Measurements from ENCODE around the gene C15orf40. TPM values are rescaled to one million over a fixed set of nuclear protein-coding genes. Genes with fewer than 3 reads are reported as not detected.

C15orf40 gene
- total RNA-seq, 4 donors from 2014 or later, result 8.6 to 28.2 (median 22.5) TPM

DNA sequence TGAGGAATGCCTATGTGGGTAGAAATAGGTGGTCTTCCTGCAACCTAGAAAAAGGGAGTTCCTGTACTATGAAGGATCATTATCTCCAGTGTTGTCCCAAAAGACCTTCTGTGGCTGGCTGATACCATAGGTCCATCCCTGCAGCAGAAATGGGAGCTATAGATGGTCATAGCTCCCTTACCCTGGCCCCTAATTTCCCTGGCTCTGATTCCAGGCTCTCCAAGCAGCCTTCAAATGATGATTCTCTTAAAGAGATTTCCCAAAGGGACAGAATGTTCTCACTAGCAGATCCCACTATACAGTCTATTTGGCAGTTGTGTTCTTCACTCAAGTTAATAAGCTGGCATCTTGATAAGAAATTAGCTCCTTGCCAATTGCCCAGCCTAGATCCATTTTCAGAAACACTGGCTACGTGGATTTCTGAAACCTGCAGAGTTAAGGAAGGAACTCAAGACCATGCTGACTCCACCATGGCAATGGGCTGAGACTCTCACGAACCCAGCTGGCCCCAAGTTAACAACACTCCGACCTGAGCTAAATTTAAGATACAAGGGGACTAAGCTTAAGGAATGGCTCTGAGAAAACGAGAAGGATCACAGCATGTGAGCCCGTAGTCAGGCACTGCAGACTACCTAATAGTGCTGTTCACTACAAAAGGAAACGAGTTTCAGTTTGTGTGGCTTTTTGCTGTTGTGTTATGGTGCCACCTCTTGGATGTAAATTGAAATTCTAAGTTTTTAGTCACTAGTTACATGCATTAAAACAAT, 11.4 kb downstream of the C15orf40 start:
- no peak overlapping the region for H3K4me3 ChIP-seq (ENCODE audit: low read depth, poor library complexity, severe bottlenecking)
- intact Hi-C loops (cut with DNase I; ENCODE audit: low total_unique reads), result loop anchor here (10.0 kb wide), 1 partner anchor 145 kb away; no protein-coding TSS in a partner anchor
- TF ChIP-seq, protein P1, sequence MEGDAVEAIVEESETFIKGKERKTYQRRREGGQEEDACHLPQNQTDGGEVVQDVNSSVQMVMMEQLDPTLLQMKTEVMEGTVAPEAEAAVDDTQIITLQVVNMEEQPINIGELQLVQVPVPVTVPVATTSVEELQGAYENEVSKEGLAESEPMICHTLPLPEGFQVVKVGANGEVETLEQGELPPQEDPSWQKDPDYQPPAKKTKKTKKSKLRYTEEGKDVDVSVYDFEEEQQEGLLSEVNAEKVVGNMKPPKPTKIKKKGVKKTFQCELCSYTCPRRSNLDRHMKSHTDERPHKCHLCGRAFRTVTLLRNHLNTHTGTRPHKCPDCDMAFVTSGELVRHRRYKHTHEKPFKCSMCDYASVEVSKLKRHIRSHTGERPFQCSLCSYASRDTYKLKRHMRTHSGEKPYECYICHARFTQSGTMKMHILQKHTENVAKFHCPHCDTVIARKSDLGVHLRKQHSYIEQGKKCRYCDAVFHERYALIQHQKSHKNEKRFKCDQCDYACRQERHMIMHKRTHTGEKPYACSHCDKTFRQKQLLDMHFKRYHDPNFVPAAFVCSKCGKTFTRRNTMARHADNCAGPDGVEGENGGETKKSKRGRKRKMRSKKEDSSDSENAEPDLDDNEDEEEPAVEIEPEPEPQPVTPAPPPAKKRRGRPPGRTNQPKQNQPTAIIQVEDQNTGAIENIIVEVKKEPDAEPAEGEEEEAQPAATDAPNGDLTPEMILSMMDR (IDR thresholded peaks at IDR 0.05), result no peak
- no peak for TF ChIP-seq POLR2A (IDR thresholded peaks at IDR 0.05)
- WGBS, 2 donors, result 7 to 10% methylated on average over 6 of the region's 6 CpGs
- no peak for DNase-seq (ENCODE audit: low spot score in 2 of 2)

- H3K4me3 ChIP-seq (ENCODE audit: low read depth, poor library complexity, severe bottlenecking), result no peak overlapping the region
- WGBS, 2 donors, result 75 to 86% methylated on average over 6 of the region's 6 CpGs
- TF ChIP-seq, protein P1 (IDR thresholded peaks at IDR 0.05), result no peak
- no peak for TF ChIP-seq POLR2A (IDR thresholded peaks at IDR 0.05)
- no peak for DNase-seq (ENCODE audit: low spot score in 2 of 2)
- intact Hi-C loops (cut with DNase I; ENCODE audit: low total_unique reads), result no loop called here
Measured at GRCh38 chr15:82999426-82999825, 12.0 kb downstream of the C15orf40 start.

- TF ChIP-seq, protein P1 (IDR thresholded peaks at IDR 0.05), result no peak
- TF ChIP-seq POLR2A (IDR thresholded peaks at IDR 0.05), result no peak
- DNase-seq (ENCODE audit: low spot score in 2 of 2), result no peak
- WGBS, 2 donors, result 51 to 55% methylated on average over 3 of the region's 3 CpGs
- no peak overlapping the region for H3K4me3 ChIP-seq (ENCODE audit: low read depth, poor library complexity, severe bottlenecking)
- intact Hi-C loops (cut with DNase I; ENCODE audit: low total_unique reads), result no loop called here
Measured at GRCh38 chr15:82995938-82996337, 15.5 kb downstream of the C15orf40 start.

- TF ChIP-seq POLR2A (IDR thresholded peaks at IDR 0.05), result no peak
- TF ChIP-seq, protein P1 (IDR thresholded peaks at IDR 0.05), result no peak
- DNase-seq (ENCODE audit: low spot score in 2 of 2), result no peak
- intact Hi-C loops (cut with DNase I; ENCODE audit: low total_unique reads), result no loop called here
- no peak overlapping the region for H3K4me3 ChIP-seq (ENCODE audit: low read depth, poor library complexity, severe bottlenecking)
- WGBS, 2 donors, result 84 to 85% methylated on average over 2 of the region's 2 CpGs
Measured at GRCh38 chr15:82995076-82995475, 16.4 kb downstream of the C15orf40 start.

- no peak for DNase-seq (ENCODE audit: low spot score in 2 of 2)
- no peak overlapping the region for H3K4me3 ChIP-seq (ENCODE audit: low read depth, poor library complexity, severe bottlenecking)
- TF ChIP-seq POLR2A (IDR thresholded peaks at IDR 0.05), result no peak
- TF ChIP-seq, protein P1 (IDR thresholded peaks at IDR 0.05), result no peak
- intact Hi-C loops (cut with DNase I; ENCODE audit: low total_unique reads), result no loop called here
- 73 to 78% methylated on average over 4 of the region's 4 CpGs for WGBS, 2 donors
Measured at GRCh38 chr15:82993144-82993543, 18.3 kb downstream of the C15orf40 start.
